Retinal pigment epithelial cell (primary cell): ENCODE results near the gene ADGRD1.
"Not testable (repeated sequence)": the region's sequence is repeated elsewhere in the genome, so short reads cannot be mapped to it uniquely, and the experiment has no call there.

Source experiments
- DNase-seq: peaks from one replicate; pipeline ENCODE4 v3.0.0-alpha.2; 2010; ENCODE audit warnings: low read depth
- H3K4me3 ChIP-seq: 2 replicates; pipeline ENCODE4 v1.5.1; 2011; ENCODE audit warnings: mild to moderate bottlenecking, low read length, control low read depth, moderate library complexity
- TF ChIP-seq, protein P1 (sequence below): conservative IDR thresholded peaks from 2 replicates; pipeline ENCODE4 v1.5.1; 2011; ENCODE audit warnings: low read depth, low read length, control low read depth, inconsistent platforms

The ADGRD1 gene

DNA sequence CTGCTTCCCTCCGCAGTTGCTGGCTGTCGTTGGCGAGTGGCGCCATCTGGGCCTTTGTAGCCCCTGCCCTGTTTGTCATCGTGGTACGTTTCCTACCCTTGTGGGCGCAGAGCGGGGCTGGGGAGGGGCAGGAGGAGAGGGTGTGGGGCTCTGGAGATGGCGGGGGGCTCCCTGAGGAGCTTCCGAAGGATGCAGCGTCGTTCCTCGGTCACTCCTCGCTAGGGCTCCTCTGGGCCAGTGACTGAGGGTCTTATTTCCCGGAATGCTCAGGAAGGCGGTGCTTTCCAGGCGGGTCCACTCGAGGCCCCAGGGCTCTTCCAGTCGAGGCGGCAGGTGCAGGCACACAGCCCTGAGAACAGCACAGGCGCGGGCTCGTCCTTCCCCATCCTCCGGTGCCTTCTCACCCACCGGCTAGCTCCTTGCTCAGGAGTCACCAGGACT, 167.1 kb downstream of the ADGRD1 start:
- no peak for DNase-seq
- TF ChIP-seq, protein P1, sequence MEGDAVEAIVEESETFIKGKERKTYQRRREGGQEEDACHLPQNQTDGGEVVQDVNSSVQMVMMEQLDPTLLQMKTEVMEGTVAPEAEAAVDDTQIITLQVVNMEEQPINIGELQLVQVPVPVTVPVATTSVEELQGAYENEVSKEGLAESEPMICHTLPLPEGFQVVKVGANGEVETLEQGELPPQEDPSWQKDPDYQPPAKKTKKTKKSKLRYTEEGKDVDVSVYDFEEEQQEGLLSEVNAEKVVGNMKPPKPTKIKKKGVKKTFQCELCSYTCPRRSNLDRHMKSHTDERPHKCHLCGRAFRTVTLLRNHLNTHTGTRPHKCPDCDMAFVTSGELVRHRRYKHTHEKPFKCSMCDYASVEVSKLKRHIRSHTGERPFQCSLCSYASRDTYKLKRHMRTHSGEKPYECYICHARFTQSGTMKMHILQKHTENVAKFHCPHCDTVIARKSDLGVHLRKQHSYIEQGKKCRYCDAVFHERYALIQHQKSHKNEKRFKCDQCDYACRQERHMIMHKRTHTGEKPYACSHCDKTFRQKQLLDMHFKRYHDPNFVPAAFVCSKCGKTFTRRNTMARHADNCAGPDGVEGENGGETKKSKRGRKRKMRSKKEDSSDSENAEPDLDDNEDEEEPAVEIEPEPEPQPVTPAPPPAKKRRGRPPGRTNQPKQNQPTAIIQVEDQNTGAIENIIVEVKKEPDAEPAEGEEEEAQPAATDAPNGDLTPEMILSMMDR = no peak
- H3K4me3 ChIP-seq = no peak overlapping the region

DNA sequence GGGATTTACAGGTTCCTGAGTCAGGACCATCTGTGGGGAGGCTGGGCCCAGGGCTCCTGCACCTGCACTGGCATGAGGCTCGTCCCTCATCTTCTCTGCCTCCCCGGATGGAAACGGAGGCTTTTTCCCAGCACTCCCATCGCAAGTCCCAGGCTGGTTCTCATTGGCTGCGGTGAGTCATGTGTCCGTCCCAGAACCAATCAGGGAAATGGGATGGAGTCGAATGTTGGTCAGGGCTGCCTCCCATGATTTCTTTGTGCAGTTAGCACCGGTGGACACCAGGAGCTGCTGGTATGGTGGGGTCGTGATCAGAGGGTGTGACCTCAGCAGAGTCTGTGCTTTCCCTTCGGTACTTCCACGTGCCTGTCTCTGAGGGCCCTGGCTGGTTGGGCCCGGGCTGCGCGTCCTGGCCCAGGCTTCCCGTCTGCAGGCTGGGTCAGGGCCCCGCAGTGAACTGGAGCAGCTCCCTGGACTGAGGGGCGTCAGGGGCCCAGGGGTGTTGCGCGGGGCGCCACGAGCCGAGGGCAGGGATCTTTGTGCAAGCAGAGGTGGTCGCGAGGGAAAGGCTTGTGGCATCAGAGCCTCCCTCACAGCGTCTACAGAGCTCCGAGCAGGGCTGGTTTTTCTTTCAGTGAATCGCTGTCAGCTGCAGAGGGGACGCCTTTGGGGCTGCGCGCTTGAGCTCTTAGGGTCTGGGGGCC, 168.1 kb downstream of the ADGRD1 start:
- no peak overlapping the region for H3K4me3 ChIP-seq
- TF ChIP-seq, protein P1 = no peak
- no peak for DNase-seq

DNA sequence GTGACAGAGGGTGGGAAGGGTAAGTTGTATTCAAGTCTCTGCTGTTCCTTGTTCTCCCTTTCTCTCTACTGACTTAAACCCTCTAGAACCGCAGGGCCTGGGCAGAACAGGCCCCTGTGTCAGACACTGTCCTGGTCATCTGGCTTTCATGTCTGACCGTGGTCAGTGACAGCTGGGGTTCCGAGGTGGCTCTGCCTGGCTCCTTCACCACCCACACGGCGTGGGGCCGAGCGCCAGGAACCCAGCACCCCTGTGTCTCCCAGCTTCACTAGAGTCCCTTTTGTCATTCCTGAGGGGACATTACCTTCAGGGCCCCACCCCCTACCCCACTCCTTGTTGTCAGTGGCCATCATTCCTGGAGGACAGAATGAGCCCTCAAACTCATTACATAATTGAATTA, 168.9 kb downstream of the ADGRD1 start:
- TF ChIP-seq, protein P1 = no peak
- DNase-seq = no peak
- H3K4me3 ChIP-seq = no peak overlapping the region

DNA sequence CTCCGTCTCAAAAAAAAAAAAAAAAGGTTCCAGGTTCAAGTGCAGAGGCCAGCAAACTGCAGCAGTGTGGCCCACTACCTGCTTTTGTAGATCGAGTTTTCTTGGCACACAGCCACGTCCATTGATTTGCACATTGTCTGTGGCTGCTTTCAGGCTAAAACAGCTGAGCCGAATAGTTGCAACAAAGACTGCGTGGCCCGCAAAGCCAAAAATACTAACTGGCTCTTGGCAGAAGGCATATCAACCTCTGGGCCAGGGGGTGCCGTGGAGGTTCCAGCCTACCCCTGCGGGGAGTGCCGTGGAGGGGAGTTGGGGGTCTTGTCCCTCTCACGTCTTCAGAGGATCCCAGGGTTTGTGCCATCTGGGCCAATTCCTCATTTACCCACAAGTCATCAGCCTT, 170.1 kb downstream of the ADGRD1 start:
- no peak for DNase-seq
- TF ChIP-seq, protein P1 = no peak
- H3K4me3 ChIP-seq = no peak overlapping the region

DNA sequence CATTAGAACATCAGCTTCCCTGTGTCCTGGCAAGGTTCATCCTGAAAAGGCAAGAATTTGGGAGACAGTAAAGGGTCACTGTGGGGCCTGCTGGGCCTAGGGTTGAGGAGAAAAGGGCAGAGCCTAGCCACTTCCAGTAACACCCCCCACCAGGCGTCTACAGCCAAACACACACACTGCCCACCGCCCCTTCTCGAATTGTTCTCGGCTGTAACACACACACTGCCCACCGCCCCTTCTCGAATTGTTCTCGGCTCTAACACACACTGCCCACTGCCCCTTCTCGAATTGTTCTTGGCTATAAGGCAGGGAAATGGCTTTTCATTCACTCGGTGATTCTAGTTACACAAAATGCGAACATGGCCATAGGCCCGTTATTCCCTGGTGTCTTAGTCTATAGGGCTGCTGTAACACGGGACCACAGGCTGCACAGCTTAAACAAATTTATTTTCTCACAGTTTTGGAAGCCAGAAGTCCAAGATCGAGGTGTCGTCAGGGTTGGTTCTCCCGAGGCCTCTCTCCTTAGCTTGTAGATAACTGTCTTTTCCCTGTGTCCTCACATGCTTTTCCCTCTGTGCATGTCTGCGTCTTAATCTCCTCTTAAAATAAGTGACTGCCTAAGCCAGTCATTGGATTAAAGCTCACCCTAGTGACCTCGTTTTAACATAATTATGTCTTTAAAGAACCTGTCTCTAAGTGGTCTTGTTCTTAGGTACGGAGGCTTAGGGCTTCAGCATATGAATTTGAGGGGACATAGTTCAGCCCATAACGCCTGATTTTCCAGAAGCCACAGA, 171.0 kb downstream of the ADGRD1 start:
- DNase-seq = no peak
- H3K4me3 ChIP-seq = no peak overlapping the region
- TF ChIP-seq, protein P1 = no peak

DNA sequence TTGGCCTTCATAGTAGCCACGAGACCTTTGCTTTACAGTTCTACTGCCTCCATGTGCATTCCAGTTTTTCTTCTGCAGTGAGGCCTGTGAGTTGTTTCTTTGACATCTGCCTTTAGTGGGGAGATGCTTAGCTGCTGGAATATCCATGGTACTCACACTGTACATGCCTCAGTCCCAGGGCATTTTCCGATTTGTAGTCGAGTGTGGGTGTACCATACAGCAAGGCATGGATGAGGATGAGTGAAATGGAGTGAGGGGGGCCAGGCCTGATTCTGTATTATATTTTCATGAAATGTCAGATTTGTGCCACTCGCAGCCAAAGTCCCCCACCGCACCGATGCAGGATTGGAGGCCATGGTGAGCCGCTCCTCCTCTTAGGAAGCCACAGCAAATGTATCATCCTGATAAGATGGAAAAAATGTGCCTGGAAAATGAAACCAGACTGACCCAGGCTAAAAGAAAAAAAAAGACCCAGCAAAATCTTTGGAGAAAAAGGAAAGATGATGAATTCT, 173.0 kb downstream of the ADGRD1 start:
- TF ChIP-seq, protein P1 = no peak
- no peak for DNase-seq
- no peak overlapping the region for H3K4me3 ChIP-seq

DNA sequence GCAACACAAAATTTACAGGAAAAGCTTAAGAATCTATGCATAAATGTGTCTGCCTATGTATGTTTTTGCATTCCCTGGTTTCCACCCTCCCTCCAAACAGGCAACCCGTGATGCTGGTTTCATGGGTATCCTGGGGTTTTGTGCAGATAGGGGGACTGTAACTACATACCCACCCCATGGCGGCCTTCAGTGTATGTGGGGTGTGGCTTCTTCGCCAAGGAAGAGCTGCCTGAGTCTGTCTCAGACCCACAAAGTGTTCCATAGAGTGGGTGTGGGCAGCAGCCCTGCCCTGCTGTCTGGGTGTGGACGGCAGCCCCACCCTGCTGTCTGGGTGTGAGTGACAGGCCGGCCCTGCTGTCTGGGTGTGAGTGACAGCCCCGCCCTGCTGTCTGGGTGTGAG, 174.8 kb downstream of the ADGRD1 start:
- DNase-seq = no peak
- TF ChIP-seq, protein P1 = no peak
- no peak overlapping the region for H3K4me3 ChIP-seq

DNA sequence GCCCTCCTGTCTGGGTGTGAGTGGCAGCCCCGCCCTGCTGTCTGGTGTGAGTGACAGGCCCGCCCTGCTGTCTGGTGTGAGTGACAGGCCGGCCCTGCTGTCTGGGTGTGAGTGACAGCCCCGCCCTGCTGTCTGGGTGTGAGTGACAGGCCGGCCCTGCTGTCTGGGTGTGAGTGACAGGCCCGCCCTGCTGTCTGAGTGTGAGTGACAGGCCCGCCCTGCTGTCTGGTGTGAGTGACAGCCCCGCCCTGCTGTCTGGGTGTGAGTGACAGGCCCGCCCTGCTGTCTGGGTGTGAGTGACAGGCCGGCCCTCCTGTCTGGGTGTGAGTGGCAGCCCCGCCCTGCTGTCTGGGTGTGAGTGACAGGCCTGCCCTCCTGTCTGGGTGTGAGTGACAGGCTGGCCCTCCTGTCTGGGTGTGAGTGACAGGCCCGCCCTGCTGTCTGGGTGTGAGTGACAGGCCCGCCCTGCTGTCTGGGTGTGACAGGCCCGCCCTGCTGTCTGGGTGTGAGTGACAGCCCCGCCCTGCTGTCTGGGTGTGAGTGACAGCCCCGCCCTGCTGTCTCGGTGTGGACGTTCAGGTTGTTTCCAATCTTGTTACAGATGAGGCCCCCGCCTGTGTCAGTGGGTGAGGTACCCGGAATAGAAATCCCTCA, 175.4 kb downstream of the ADGRD1 start:
- DNase-seq = not testable (repeated sequence)

More for the DNA sequence above, 175.4 kb downstream of the ADGRD1 start:
- not testable (repeated sequence) for H3K4me3 ChIP-seq
